Dermis microvascular lymphatic vessel endothelial cell (primary cell): ENCODE data around the gene ZMYND8. TPM values are rescaled to one million over a fixed set of nuclear protein-coding genes. Genes with fewer than 3 reads are reported as not detected.
"Not testable (repeated sequence)": the region's sequence is repeated elsewhere in the genome, so short reads cannot be mapped to it uniquely, and the experiment has no call there.

Experiments used
- DNase-seq, 2 donors: peaks; one replicate each; pipeline versions ENCODE4 v3.0.0 to v3.0.0-alpha.2; 2010; ENCODE audit warnings: low read depth in 2 of 2
- total RNA-seq: library from RNA; depleted of rRNA; stranded (reverse); fragments of >200 nt; gene quantifications from 2 replicates; pipeline ENCODE4 v1.2.1, GENCODE V29; 2014

The ZMYND8 gene
- total RNA-seq, 1 donor from 2014 or later, result 24.9 TPM

- no peak for DNase-seq
These were observed 14.6 kb upstream of the ZMYND8 start for GRCh38 chr20:47370850-47371782.

GRCh38 chr20:47370214-47370613, 13.7 kb upstream of the ZMYND8 start:
- DNase-seq, result no peak

GRCh38 chr20:47368301-47368700, 11.8 kb upstream of the ZMYND8 start:
- DNase-seq, result no peak

- DNase-seq, result not testable (repeated sequence)
These were observed 9.8 kb upstream of the ZMYND8 start for GRCh38 chr20:47366301-47366700.

GRCh38 chr20:47365023-47365764, 8.7 kb upstream of the ZMYND8 start:
- DNase-seq, result no peak

GRCh38 chr20:47362361-47363219, 6.1 kb upstream of the ZMYND8 start:
- DNase-seq, result no peak

- DNase-seq, result no peak
These were observed 4.8 kb upstream of the ZMYND8 start for GRCh38 chr20:47361057-47361915.

GRCh38 chr20:47360297-47361056, 4.0 kb upstream of the ZMYND8 start:
- peak; percentile 99 to 100 for DNase-seq

GRCh38 chr20:47359530-47360296, 3.2 kb upstream of the ZMYND8 start:
- DNase-seq, result no peak

GRCh38 chr20:47358672-47359529, 2.4 kb upstream of the ZMYND8 start:
- peak; percentile 97 to 99 for DNase-seq

- no peak for DNase-seq
These were observed 1.7 kb upstream of the ZMYND8 start for GRCh38 chr20:47358039-47358671.

GRCh38 chr20:47357296-47358038, 968 bp upstream of the ZMYND8 start:
- DNase-seq, result peak; percentile 92 to 98

- DNase-seq, result no peak
These were observed 326 bp downstream of the ZMYND8 start for GRCh38 chr20:47356220-47356525.

- peak in 1 of 2 donors; percentile 34 for DNase-seq
These were observed 845 bp downstream of the ZMYND8 start for GRCh38 chr20:47355489-47356219.

GRCh38 chr20:47354714-47355488, 1.6 kb downstream of the ZMYND8 start:
- peak in 1 of 2 donors; percentile 64 for DNase-seq

- no peak for DNase-seq
These were observed 2.1 kb downstream of the ZMYND8 start for GRCh38 chr20:47354464-47354713.
